ENCODE data around the gene ABLIM3.
"Not testable (repeated sequence)": the region's sequence is repeated elsewhere in the genome, so short reads cannot be mapped to it uniquely, and the experiment has no call there.

ABLIM3 gene

GRCh38 chr5:149257889-149258705, 116.8 kb downstream of the ABLIM3 start:
- no peak for DNase-seq (ENCODE audit: low read depth, low spot score)

GRCh38 chr5:149260761-149261160, 119.5 kb downstream of the ABLIM3 start:
- no peak for DNase-seq (ENCODE audit: low read depth, low spot score)

GRCh38 chr5:149261246-149261645, 120.0 kb downstream of the ABLIM3 start:
- DNase-seq (ENCODE audit: low read depth, low spot score): no peak

GRCh38 chr5:149262315-149262714, 121.0 kb downstream of the ABLIM3 start:
- no peak for DNase-seq (ENCODE audit: low read depth, low spot score)

- peak; percentile 3 for DNase-seq (ENCODE audit: low read depth, low spot score)
These were observed 123.3 kb downstream of the ABLIM3 start for GRCh38 chr5:149264439-149265067.

DNA sequence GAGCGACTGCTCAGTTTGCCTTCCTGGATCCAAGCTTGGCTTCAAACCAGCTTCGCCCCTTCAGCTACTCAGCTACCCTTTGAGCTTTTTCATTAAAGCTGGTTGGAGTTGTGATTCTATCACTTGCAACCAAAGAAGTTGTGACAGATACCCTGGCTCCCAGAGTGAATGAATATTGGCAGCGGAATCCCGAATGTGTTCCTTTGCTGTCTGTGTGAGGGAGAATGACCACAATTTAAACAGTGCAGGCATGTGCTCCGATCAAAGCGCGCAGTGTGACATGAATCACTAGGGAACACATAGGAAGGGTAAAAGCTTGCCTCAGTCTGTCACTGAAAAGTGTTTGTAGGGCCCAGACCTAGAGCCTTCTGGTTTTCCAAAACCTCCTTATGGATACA, 123.8 kb downstream of the ABLIM3 start:
- no peak for DNase-seq (ENCODE audit: low read depth, low spot score)

DNA sequence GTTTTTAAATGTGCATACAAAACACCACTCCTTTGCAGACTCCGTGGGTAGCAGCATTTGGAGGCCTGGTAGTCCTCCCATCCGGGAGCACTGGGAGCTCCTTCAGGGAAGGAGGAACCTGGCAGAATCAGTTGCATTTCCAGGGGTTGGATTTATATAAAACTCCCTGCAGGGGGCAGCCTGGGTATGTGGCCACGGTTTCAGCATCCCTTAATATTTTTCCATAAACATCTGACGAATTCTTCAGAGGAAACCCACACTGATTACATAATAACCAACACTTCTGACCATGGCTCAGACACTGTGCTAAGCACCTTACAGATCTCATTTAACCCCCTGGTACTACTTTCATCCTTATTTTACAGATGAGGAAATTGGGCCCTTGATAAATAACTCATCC, 124.3 kb downstream of the ABLIM3 start:
- DNase-seq (ENCODE audit: low read depth, low spot score): no peak

- DNase-seq (ENCODE audit: low read depth, low spot score): no peak
These were observed 126.1 kb downstream of the ABLIM3 start for GRCh38 chr5:149267241-149267973.

DNA sequence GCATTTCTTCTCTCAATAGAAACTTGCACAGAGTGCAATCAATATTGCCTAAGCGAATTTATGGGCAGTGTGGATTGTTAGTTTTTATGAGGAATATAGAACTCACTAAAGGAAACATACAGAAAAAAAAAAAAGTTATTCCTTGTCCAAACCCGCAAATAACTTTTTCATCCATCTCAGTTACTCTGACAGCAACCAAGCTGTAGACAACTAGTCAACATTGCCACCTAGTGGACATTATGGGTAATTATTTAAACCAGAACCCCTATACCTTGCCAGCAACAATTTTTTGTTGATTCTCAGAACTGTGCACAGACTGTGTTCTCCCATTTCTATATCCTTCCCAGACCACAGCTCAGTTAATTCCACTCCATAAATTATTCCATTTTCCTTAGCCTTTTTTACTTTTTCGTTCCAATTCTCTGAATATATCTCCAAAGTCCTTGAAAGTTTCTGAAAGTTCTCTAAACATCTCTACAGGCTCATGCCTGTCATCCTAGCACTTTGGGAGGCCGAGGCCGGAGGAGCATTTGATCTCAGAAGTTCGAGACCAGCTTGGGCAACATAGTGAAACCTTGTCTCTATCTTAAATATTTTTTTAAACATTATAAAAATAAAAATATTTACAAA, 127.8 kb downstream of the ABLIM3 start:
- DNase-seq (ENCODE audit: low read depth, low spot score): no peak

GRCh38 chr5:149271195-149271715, 130.0 kb downstream of the ABLIM3 start:
- DNase-seq (ENCODE audit: low read depth, low spot score): no peak

DNA sequence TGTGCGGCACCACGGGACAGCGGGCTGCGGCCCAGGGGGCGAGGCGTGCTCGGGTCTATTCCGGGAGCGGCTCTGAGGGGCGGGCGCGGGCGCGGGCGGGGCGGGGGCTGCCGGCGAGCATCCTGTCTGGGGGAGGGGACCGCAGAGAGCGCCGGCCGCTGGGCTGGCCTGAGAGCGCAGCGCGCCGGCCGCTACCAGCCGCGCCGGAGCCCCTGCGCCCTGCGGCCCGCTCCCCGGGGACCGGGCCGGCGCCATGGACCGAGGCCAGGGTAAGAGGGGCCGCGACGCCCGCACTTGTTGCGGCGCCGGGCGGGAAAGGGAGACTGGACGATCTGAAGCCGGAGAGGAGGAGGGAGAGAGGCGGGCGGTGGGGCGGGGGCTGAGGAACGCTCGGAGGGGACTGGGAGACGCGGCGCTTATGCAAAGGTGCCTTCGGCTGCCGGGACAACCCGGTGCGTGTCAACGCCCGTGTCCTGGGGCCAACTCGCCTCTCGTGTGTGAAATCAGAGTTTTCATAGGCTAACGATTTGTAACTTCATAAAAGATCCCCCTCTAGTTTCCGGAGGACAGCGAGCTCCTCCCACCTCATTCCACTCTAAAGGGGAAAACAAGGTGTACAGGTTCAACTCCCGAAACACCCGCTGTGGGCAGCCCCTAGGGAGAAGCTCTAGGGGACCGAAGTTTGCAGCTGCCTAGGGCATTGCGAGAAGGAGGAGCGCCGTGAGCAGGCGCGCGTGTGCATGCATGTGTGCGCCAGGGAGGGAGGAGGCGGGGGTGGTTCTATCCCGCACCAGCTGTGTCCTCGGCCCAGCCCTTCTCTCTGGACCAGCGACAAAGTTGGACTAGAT, 130.6 kb downstream of the ABLIM3 start, which contains the start of gene AFAP1L1:
AFAP1L1 (plus strand) TSS at position 144 of the 848 bp plus-strand sequence; CDS start at position 254, 110 bp downstream.
- DNase-seq (ENCODE audit: low read depth, low spot score): no peak

DNA sequence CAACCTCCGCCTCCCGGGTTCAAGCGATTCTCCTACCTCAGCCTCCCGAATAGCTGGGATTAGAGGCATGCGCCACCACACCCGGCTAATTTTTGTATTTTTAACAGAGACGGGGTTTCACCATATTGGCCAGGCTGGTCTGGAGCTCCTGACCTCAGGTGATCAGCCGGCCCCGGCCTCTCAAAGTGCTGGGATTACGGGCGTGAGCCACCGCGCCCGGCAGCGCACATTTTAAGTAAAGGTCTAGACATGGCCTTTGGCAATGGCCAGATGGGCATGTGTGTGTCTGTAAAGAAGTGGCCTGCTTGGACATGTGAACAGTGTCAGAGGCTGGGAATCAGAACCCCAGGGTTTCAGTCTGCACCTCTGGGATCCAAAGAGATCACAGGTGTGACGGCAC, 131.5 kb downstream of the ABLIM3 start:
- not testable (repeated sequence) for DNase-seq (ENCODE audit: low read depth, low spot score)

- DNase-seq (ENCODE audit: low read depth, low spot score): no peak
These were observed 131.9 kb downstream of the ABLIM3 start for GRCh38 chr5:149273237-149273636.

DNA sequence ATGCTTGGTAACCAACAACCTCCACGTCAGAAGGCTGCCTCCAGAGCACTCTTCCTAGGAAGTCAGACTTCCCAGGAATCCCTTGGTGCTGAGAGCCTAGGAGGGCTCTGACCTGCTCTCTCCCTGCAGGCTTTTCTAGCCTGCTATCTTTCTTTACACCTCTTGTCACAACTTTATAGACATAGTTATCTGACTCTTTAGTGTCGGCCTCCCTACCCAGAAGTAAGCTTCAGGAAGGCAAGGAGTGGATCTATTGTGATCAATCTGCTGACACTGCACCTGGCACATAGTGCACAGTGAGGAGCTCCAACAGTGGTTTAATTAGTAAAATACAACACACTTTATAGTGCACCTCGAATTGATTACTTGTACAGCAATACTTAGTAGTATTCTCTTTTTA, 132.7 kb downstream of the ABLIM3 start:
- no peak for DNase-seq (ENCODE audit: low read depth, low spot score)

DNA sequence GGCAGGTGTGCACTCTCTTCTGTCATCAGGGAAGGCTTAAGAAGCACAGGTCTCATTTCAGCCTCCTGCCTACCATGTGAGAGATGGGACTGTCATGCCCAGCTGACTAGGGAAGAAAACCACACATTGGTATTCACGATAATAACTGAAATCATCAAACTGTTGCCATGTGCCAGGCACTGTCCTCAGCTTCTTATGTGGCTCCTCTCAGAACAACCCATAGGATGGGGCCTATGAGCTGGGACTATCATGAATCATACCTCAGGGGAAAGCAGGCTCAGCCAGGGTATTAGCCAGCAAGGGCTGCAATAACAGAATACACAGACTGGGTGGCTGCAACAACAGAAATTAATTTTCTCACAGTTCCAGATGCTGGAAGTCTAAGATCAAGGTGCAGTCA, 133.6 kb downstream of the ABLIM3 start:
- no peak for DNase-seq (ENCODE audit: low read depth, low spot score)

DNA sequence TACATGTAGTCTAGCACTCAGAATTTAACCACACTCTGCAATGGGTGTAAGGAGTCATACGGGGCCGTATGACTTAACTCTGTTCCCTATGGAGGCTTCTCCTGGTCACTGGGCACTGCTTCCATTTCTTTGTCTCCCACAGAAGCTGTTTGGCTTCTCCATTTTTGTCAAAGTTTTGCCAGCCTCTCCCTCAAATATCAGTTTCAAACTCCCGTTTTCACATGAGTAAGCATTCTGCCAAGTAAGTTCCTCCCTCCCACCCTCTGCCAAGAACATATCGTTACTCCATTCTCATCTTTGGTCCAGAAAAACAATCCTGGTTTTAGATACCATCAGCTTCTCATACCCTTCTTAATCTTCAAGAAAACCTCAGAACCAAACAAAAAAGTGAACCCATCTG, 136.5 kb downstream of the ABLIM3 start:
- no peak for DNase-seq (ENCODE audit: low read depth, low spot score)

DNA sequence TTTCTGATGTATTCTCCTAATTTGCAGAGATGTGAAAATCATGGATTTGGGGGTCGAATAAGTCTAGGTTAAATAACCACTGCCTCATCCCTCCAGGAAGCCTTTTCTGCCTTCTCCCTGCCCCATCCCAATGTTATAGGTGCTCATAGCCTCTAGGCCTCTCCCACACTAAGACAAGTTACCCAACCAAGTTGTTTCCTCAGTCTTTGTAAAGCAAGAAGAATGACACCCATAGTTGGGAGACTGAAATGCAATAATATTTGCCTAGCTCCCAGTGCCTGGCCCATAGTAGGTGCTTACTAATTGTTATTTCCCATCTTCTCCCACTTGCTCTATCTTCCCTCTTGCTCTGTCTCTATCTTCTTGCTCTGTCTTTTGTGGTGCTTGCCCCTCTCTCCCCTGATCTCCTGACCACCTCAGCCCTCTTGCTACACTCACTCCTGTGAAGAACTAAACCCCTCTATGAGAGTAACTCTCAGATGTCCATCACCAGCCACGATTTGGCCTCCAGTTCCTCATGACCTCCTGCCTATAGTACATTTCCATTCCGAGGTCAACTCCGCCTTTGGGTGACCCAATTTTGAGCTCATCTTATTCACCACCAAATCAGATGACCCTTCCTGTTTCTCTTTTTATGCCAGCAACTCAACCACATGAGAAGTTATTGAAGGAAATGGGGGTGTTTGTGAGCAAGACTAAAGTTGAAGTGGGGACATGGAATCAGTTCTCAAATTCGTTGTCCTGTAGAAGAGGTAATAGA, 137.3 kb downstream of the ABLIM3 start:
- no peak for DNase-seq (ENCODE audit: low read depth, low spot score)

DNA sequence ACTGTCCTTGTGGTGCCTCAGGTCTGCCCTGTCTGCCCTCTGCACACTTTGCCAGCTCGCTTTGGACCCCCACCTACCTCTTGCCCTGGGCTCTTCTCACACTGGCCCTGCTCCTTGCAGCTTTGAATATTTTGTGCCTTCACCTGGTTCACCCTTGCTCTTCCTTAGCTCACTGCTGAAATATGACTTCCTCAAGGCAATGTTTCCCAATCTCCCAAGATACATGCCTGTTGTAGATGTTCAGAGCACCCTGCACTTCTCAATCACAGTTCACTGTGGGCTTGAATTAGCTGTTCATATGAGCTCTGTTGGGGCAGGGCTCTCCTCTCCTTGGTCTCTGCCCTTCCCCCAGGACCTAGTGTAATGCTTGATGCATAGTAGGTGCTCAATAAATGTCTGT, 138.4 kb downstream of the ABLIM3 start:
- no peak for DNase-seq (ENCODE audit: low read depth, low spot score)

DNA sequence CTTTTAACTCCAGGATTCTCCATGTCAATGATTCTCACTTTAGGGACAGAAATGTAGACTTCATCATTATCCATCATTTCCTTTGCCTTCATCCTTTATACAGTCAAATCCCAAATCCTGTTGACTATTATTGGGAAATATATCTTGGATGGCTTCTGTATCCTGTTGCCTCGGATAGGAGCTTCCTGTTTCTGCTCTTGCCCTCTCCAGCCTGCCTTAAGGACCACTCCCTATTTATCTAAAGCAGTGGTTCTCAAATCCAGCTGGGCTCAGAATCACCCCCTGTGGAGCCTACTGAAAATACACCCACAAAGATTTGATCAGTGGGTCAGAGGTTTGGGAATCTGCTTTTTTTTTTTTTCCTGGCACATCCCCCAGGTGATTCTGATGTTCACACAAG, 138.8 kb downstream of the ABLIM3 start:
- DNase-seq (ENCODE audit: low read depth, low spot score): no peak

DNA sequence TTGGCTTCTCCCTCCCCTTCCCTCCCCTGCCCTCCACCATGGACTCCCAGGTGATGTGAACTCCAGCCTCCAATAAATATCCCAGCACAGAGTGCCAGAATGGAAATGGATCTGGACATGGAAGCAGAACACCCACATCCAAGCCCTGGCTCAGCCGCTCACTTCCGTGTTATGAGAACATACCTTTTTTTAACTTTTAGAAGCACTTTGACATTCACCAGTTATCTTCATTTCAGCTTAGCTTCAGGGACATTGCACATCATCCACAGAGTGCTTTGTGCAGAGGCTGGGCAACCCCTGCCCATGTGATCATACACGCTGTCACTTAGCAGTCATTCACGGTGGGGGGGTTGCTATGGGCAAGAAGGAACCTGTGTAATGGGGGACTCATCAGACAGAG, 139.5 kb downstream of the ABLIM3 start:
- no peak for DNase-seq (ENCODE audit: low read depth, low spot score)
